OCI-M1 (cell line): Measurements from ENCODE around the gene MYLK2.

Source experiments
- DNase-seq: peaks from one replicate; lab custom pipeline; 2025; lab: John Stamatoyannopoulos, UW

MYLK2 gene

DNA sequence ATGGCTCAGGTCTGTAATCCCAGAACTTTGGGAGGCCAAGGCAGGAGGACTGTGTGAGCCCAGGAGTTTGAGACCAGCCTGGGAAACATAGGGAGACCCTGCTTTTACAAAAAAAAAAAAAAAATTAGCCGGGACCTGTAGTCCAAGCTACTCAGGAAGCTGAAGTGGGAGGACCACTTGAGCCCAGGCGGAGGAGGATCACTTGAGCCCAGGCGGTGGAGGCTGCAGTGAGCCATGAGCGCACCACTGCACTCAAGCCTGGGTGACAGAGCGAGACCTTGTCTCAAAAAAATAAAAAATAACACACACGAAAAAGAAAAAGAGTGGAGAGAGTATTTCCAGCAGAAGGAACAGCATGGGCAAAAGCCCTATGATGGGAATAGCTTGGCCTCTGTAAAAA is 53.2 kb downstream of the MYLK2 start:
- no peak for DNase-seq

DNA sequence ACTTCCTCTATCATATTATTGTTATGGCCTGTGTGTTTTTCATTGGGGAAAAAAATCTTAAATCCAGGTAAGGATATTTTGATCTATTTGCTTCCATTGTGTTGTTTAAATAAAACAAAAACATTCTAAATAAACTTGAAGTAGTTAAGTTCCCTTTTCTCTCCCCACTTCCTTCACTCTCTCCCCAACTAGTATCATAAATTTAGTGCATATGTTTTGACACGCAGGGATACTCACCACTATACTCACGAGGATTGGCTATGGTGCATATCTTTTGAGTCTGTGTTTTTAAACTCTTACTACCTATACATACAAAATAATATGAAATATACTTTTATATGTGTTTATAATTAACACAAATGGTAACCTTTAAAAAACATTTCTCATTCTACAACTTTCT is 56.5 kb downstream of the MYLK2 start:
- DNase-seq = peak; percentile 6

DNA sequence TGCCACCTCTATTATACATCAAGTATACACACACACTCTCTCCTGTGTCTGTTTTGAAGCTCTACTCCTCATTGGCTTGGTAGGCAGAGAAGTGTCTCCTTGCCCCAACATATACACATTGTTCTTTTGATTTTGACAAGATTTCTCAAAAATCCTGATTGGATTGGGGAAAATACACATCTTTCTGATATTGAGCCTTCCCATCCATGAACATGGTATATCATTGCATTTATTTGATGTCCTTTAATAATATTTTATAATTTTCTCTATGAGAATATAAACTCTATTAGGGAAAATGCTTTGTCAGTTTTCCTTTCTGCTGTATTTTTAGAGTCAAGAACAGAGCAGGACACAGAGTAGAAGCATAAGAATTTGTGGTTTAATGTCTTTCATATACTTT is 58.5 kb downstream of the MYLK2 start:
- DNase-seq = no peak

DNA sequence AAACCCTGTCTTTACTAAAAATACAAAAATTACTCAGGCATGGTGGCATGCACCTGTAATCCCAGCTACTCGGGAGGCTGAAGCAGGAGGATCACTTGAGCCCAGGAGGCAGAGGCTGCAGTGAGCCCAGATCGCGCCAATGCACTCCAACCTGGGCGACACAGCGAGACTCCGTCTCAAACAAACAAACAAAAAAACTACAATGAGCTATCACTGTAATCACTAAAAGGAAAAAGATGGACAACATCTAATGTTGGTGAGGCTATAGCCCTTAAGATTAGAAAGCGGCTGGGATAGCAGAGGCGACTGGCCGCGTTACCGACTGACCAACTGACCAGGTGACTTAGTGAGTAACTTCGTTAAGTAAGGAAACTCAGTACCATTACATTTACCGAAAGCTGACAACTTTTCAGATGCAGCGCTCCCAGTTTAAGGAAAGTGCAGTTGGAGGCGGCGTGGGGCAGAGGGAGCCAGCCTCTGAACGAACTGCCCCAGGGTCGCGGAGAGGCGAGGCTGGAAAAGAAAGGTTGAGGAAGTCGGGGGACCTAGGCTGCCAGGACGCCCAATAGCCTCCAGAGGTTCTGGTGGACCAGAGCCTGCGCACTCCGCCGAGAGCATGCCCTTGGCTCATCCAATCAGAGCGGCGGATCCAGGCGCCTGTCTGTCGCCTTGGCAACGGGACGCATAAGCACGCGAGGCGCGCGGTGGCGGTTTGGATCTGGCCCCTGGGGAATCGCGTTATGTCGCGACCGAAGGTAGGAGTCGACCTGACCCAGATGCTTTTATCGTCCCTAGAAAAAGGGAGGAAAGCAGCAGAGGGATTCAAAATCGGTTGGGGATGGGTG is 60.2 kb downstream of the MYLK2 start:
- DNase-seq = peak; percentile 91

DNA sequence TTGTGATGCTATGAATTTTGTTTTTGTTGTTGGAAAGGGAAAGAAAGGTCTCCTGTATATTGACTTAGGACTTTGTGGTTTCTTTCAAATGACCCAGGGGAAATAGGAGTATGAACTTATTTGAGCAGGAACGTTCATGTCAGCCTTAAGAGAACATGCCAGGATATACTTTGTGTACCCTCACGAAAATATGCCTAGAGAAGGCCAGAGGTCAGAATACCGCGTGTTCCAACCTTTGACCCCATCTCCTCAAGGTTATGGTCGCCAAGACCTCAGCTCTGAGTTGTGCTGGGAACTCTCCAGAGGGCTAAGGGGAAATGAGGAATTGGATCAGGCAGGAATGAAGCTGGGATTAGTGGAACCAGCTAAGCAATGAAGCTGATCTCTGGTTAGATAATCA is 62.8 kb downstream of the MYLK2 start:
- no peak for DNase-seq

DNA sequence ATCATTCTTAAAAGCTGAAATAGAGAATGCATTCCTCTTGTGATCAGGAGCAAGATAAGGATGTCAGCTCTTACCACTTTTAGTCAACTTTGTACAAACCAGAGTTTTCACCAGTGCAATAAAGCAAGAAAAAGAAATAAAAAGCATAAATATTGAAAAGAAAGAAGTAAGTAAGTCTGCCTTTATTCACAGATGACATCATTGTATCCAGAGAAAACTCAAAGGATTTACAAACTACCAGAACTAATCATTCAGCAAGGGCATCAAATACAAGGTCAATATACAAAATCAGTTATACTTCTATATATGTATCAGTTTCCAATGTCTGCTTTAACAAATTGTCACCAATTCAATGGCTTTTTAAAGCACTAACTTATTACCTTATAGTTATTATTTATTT is 64.7 kb downstream of the MYLK2 start:
- no peak for DNase-seq
